ENCODE measurements around the gene ING3. TPM values are rescaled to one million over a fixed set of nuclear protein-coding genes. Genes with fewer than 3 reads are reported as not detected.

Gene ING3
- polyA plus RNA-seq, 3 donors from 2014 or later, result 29.5 to 33.7 (median 31.4) TPM

DNA sequence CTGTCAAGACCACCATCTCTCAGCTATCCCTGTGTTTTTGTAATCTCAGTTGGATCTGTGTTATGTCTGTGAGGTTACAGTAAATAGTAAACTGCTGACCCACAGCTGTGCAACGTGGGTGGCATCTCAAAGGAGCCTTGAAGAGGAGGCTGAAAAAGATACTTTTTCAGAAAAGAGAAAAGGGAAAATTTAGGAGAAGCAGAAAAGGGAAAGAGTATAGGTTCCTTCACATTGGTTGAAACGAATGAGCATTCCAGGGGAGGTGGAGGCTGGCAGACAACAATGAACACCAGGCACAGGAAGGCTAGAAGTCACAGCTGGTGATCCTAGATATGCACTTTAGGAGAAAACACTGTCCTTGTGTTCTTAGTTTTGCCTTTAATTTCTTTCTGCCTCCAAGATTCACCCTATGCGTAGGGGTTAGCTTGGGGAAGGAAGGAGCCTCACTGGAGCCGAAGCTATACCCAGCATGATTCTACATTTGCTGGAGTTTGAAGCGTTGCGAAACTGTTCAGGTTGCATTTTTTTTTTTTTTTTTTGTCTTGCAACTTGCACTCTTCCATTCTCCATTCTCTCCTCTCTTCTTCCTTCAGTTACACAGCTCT, 56.2 kb downstream of the ING3 start:
- Mint-ChIP-seq H3K9me3 (peaks cover 0 to 5% (median 0%) of the 10 kb centered on the region in 6 donors), H3K4me1 (no peaks in the 10 kb centered on the region), H3K27me3 (ENCODE audit: low read depth in 3 of 3) (peaks cover 3 to 9% (median 6%) of the 10 kb centered on the region in 3 donors), H3K4me3 (no peak overlapping the region), H3K36me3 (no peaks in the 10 kb centered on the region), H3K27ac (no peak overlapping the region)
- DNase-seq, result no peak

DNA sequence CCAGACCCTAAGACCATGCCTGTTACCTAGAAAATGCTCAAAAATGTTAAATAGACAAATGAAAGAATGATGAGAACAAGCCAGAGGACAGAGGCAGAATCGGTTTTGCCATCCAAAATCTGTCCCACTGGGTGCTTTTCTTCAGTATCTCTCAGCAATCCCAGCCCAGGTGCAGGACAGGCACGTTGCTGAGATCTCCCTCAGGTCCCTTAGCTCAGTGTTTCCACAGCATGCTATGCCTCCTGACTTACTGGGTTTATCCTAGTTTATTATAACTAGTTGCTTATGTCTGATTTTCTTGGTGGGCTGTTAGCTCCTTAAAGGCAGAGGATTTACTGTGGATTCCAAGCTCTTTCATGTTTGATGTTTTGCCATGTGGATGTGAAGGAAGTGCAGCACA, 58.2 kb downstream of the ING3 start:
- Mint-ChIP-seq H3K9me3 (peaks cover 0 to 5% (median 0%) of the 10 kb centered on the region in 6 donors), H3K4me1 (no peaks in the 10 kb centered on the region), H3K27ac (no peak overlapping the region), H3K27me3 (ENCODE audit: low read depth in 3 of 3) (peaks cover 3 to 6% (median 5%) of the 10 kb centered on the region in 3 donors), H3K4me3 (no peak overlapping the region), H3K36me3 (no peaks in the 10 kb centered on the region)
- no peak for DNase-seq

DNA sequence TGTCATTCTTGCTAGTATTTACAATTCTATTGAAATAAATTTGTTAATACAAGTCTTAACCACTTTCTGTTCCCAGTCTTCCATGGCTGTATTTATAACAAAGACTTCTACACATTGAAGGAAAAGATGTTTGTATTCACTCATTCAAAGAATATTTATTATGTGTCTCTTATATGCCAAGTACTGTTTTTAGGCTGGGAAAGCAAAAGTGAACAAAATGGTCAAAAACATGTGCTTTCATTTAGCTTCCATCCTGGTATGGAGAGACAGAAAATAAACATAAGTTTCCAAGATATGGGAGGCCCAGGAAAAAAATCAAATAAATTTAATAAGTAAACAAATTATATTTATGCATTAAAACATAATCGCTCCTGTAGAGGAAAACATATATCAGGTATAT, 60.8 kb downstream of the ING3 start:
- Mint-ChIP-seq H3K36me3 (no peaks in the 10 kb centered on the region), H3K27me3 (ENCODE audit: low read depth in 3 of 3) (peaks cover 3 to 7% (median 3%) of the 10 kb centered on the region in 3 donors), H3K27ac (no peak overlapping the region), H3K4me1 (no peaks in the 10 kb centered on the region), H3K9me3 (no peaks in the 10 kb centered on the region), H3K4me3 (no peak overlapping the region)
- DNase-seq, result no peak

DNA sequence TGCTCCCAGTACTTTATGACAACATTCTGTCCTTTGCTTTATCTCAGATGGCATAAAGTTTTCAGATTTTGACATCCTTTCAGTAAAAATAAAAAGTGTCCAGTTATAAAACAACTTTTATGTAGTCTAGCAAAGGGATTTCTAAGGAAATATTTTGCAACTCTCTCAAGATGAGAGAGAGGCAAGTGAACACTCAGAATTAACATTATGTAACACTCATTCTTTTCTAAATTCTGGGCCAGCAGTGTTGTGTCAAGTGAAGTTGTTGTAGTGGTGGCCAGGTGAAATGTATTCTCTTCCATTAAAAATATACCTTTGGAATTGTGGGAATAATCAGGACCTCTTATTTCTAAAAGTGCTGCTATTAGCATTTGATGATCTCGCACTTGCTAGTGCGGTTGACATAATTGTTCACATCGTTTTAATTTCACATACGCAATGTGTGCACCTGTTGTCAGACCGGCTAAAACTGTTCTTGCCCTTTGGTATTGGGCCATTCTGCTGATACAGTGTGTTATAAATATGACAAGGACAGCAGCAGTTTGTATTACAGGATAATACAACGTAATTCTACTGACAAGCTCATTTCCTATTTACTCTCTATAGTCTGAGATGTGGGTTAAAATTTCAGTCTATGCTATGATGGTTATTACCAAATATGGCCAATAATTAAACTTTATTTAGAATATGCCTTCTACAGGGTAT, 61.7 kb downstream of the ING3 start:
- Mint-ChIP-seq H3K9me3 (no peaks in the 10 kb centered on the region), H3K36me3 (no peaks in the 10 kb centered on the region), H3K27me3 (ENCODE audit: low read depth in 3 of 3) (peaks cover 3 to 7% (median 3%) of the 10 kb centered on the region in 3 donors), H3K4me1 (no peaks in the 10 kb centered on the region), H3K4me3 (no peak overlapping the region), H3K27ac (no peak overlapping the region)
- no peak for DNase-seq

DNA sequence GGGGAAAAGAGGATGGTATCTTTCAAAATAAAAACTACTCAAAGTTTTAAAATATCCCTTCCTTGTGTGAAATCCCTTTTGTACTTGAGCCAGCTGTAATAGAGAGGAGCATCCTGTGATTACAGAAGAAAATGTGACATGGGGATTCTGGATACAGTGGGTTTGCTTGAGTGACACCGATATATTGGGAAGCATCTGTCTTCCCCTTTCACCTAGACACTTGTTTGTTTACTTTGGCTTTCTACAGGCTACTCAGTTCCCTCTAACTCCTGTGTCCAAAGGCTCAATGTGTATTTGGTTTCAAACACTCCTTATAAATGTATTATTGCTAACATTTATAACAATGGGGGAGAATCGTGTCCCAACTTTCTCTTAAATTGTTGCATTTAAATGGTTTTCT, 62.3 kb downstream of the ING3 start:
- no peak overlapping the region for H3K4me3 Mint-ChIP-seq
- peaks cover 1 to 7% (median 3%) of the 10 kb centered on the region in 3 donors for H3K27me3 Mint-ChIP-seq (ENCODE audit: low read depth in 3 of 3)
- H3K4me1 Mint-ChIP-seq, result no peaks in the 10 kb centered on the region
- H3K9me3 Mint-ChIP-seq, result no peaks in the 10 kb centered on the region
- DNase-seq, result no peak
- no peaks in the 10 kb centered on the region for H3K36me3 Mint-ChIP-seq
- H3K27ac Mint-ChIP-seq, result no peak overlapping the region

DNA sequence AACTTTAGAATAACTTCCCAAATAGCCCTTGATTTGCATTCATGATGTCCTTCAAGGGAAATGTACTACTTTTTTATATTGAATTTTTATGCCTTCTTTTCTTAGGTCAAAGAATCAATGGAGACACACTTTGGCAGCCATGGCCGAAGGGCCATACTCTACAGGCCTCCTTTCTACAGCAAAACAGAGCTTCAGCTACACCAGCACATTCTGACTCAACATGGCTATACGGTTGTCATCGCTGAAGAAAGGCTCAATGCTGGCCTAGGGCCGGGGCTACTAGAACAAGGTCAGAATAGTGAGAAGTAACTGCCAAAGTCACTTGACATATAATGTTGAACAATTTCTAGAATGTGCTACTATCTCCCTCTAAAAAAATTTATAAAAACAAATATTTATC, 65.0 kb downstream of the ING3 start:
- Mint-ChIP-seq H3K9me3 (no peaks in the 10 kb centered on the region), H3K4me1 (no peaks in the 10 kb centered on the region), H3K36me3 (no peaks in the 10 kb centered on the region), H3K27ac (no peak overlapping the region), H3K27me3 (ENCODE audit: low read depth in 3 of 3) (peaks cover 0 to 4% (median 1%) of the 10 kb centered on the region in 3 donors), H3K4me3 (no peak overlapping the region)
- no peak for DNase-seq

DNA sequence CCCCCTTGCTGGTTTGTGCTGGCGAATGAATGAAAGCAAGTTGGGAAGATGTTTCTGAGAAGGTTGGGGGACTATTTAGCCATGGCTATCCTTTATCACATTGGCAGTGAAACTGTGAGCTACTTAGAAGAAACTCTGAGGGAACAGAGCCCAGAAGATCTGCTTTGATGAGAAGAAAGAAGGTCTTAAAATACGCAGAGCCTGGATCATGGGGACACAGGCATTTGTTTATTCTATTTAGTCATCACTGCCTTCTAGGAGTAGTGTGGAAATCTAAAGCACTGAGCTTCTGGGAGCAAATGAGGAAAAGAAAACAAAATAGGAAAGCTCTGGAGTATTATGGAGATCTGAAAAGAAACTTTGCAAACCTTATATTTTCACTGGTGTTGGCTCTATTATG, 66.4 kb downstream of the ING3 start:
- DNase-seq, result no peak
- Mint-ChIP-seq H3K9me3 (no peaks in the 10 kb centered on the region), H3K4me1 (no peaks in the 10 kb centered on the region), H3K27ac (no peak overlapping the region), H3K36me3 (no peaks in the 10 kb centered on the region), H3K27me3 (ENCODE audit: low read depth in 3 of 3) (peaks cover 0 to 4% (median 1%) of the 10 kb centered on the region in 3 donors), H3K4me3 (no peak overlapping the region)

DNA sequence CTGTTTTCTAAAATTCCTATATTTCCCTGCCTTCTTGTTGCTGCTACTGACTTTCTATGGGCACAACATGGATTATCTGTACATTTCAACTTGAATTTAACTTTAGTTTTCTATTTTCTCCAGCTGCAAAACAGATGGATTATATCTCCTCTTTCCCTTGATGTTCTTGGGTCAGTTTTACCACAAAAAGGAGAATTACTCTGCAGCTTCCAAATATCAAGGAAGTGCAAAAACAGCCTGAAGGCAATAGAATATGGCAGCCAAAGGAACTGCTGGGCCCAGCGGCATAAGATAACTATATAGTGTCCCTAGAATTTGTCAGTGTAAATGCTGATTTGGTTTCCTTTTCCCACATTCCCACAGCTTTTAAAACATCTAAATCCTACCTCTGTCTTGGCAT, 67.0 kb downstream of the ING3 start:
- Mint-ChIP-seq H3K9me3 (no peaks in the 10 kb centered on the region), H3K4me1 (no peaks in the 10 kb centered on the region), H3K36me3 (no peaks in the 10 kb centered on the region), H3K27me3 (ENCODE audit: low read depth in 3 of 3) (peaks cover 0 to 4% (median 1%) of the 10 kb centered on the region in 3 donors), H3K4me3 (no peak overlapping the region), H3K27ac (no peak overlapping the region)
- no peak for DNase-seq

DNA sequence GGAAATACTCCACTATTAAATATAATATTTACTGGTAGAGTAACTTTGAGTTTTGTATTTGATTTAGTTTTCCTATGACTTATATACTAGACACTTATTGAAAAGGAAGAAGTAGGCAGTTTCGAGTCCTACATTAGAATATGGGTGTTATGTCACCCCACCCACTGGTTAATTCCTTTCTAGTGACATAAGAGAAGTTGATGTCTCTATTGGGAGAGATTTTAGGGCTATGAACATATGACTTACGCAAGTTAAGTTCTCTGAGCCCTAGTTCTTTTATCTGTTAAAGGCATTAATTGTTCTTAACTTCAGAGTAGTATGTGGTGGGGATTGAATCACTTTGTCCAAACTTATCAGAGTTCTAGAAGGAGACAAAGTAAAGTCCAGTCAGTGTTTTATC, 68.4 kb downstream of the ING3 start:
- no peaks in the 10 kb centered on the region for H3K36me3 Mint-ChIP-seq
- DNase-seq, result no peak
- no peak overlapping the region for H3K4me3 Mint-ChIP-seq
- H3K27ac Mint-ChIP-seq, result no peak overlapping the region
- H3K4me1 Mint-ChIP-seq, result no peaks in the 10 kb centered on the region
- peaks cover 0 to 4% (median 4%) of the 10 kb centered on the region in 3 donors for H3K27me3 Mint-ChIP-seq (ENCODE audit: low read depth in 3 of 3)
- no peaks in the 10 kb centered on the region for H3K9me3 Mint-ChIP-seq

DNA sequence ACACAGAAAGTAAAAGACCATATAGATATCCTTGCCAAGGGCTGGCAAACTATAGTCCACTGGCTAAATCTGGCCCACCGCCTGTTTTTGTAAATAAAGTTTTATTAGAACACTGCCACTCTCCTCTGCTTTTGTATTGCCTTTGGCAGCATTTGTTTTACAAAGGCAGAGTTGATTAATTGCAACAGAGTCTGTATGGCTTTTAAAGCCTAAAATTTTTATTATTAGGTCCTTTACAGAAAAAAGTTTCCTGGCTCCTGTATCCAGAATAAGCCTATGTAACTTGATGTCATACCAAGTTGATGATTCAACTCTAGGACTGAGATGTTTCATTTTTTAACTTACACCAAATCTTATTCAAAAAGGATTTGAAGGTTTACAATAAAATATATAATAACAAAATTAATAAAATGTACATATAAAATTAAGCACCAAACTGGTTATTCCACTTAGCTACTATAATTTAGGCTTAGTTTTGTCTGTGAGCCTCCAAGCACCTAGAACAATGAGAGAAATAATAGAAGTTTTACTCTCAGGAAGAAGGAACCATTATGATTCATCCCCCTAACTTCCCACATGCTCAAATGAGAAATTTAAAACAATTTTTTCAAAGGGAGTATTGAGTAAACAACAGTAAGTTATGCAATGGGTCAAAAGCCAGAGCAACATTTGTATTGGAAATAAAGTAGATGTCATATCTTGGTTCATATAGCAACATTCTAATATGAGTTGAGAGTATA, 69.8 kb downstream of the ING3 start:
- Mint-ChIP-seq H3K4me3 (no peak overlapping the region), H3K9me3 (no peaks in the 10 kb centered on the region), H3K4me1 (no peaks in the 10 kb centered on the region), H3K27ac (no peak overlapping the region), H3K36me3 (no peaks in the 10 kb centered on the region), H3K27me3 (ENCODE audit: low read depth in 3 of 3) (peaks cover 0 to 4% (median 4%) of the 10 kb centered on the region in 3 donors)
- no peak for DNase-seq

DNA sequence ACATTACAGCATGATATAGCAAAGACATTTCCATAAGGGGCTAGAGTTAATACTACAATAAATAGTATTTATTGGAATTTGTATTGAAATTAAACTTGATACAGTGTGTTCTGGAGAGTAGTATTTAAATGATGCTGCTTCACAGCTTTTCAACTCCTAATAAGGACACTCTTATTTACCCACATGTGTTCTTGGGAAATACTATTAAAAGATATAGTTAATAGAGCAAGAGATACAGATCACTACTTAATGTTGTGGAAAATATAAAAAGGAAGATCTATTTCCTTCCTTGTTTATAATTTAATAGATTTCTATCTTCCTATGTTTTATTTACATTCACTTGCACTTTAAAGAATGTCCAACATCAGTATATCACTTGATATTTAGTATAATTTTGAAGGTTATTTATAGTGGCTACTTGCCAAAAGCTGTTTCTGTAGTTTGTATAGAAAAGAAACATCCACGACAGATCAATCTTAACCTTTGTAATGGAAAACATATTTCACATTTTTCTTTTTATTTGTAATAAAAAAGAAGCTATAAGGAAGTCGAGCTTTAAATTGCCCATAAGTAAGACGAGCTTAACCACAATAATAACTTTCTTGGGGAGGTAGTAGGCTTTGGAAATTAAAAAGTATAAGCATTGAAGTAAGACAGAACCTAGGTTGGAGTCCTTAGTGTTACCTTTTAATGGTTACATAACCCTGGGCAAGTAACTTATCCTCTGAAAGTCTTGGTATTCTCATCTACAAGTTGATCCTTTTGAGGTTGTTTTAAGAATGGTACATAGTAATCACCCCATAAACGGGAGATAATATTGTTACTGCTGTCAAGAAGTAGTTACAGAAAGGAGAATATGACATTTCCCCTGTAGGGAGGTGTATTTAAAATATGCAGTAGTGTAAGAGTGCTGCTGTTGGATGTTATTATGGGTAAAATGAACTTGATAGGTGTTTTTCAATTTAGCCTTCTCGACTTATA, 70.7 kb downstream of the ING3 start:
- H3K27me3 Mint-ChIP-seq (ENCODE audit: low read depth in 3 of 3), result peaks cover 0 to 4% (median 0%) of the 10 kb centered on the region in 3 donors
- H3K4me1 Mint-ChIP-seq, result no peaks in the 10 kb centered on the region
- no peak overlapping the region for H3K4me3 Mint-ChIP-seq
- H3K27ac Mint-ChIP-seq, result no peak overlapping the region
- H3K9me3 Mint-ChIP-seq, result no peaks in the 10 kb centered on the region
- no peaks in the 10 kb centered on the region for H3K36me3 Mint-ChIP-seq
- DNase-seq, result no peak

DNA sequence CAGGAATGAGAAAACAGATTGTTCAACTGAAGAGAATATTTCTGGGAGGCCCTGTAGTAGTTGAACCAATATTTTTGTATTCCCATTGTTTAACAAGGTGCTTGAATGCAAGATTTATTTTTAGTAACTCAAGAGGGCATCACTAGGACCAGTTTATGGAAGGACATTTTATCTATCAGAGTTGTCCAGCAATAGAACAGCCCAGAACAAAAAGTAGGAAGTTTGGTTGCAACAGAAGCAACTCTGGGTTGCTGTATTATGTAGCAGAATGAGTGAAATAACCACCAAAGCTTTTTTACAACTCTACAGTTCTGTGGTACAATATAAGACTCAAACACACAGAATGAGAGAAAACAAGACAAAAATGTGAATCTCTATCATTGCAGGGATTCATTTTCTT, 72.6 kb downstream of the ING3 start:
- no peak for DNase-seq
- Mint-ChIP-seq H3K4me1 (no peaks in the 10 kb centered on the region), H3K36me3 (no peaks in the 10 kb centered on the region), H3K9me3 (no peaks in the 10 kb centered on the region), H3K27me3 (ENCODE audit: low read depth in 3 of 3) (peaks cover 0 to 2% (median 0%) of the 10 kb centered on the region in 3 donors), H3K27ac (no peak overlapping the region), H3K4me3 (no peak overlapping the region)

DNA sequence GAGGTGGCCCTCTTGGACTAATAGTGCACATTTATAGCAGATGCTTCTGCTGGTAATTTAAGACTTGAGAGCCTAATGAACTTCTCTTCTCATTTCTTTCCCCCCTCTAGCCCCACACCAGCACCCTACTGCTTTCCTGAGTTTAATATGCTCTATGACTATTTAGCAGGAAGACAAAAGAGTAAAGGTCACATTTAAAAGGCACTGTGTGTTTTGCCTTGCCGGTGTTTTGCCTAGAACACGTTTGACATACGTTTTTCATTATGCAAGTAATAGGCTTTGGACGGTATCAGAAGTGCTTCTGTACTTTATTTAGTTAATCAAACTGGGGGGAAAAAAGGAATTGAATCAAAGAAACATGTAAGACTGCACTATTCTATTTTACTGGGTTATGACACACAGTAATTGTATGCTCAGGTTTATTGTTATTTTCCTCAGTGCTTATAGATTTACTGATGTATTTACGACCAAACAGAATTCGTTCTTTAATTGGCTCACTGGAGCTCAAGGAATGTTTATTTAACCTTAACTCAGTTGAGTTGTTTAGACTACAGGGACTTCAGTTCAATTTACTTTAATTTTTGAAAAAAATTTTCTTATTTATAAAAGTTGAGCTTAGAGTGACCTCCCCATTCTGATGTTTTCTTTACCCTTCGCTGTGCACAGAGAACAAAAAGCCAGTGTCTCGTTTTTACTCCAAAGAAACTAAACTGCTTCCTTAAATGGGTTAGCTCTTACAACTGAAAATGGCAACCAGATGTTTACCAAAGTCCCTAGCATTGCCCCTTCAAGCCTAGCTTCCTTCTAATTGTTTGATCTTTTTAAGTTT, 73.3 kb downstream of the ING3 start:
- no peak for DNase-seq
- no peak overlapping the region for H3K27ac Mint-ChIP-seq

More for the DNA sequence above, 73.3 kb downstream of the ING3 start:
- no peaks in the 10 kb centered on the region for H3K36me3 Mint-ChIP-seq
- H3K9me3 Mint-ChIP-seq, result no peaks in the 10 kb centered on the region
- peaks cover 0 to 2% (median 0%) of the 10 kb centered on the region in 3 donors for H3K27me3 Mint-ChIP-seq (ENCODE audit: low read depth in 3 of 3)
- H3K4me3 Mint-ChIP-seq, result no peak overlapping the region
- no peaks in the 10 kb centered on the region for H3K4me1 Mint-ChIP-seq
